ENCODE data around the gene PCBD1. TPM values are rescaled to one million over a fixed set of nuclear protein-coding genes. Genes with fewer than 3 reads are reported as not detected.

PCBD1 gene
- polyA plus RNA-seq, 3 donors = 18.0 to 28.3 (median 21.3) TPM

- Histone ChIP-seq H3K36me3 (replicated peaks in 1 of 2; ENCODE audit: control insufficient read depth in 1 of 2, insufficient read depth in 2 of 2, low read length in 2 of 2) (peaks cover 29 to 85% of the 10 kb centered on the region in 2 donors), H3K4me3 (replicated peaks in 1 of 3; ENCODE audit: low read depth in 2 of 3, low read length in 3 of 3) (no peak overlapping the region), H4K20me1 (ENCODE audit: insufficient read depth, low read length) (no peaks in the 10 kb centered on the region), H3K27ac (ENCODE audit: low read depth in 1 of 2, low read length in 2 of 2) (no peak overlapping the region), H3K9me3 (replicated peaks in 1 of 2; ENCODE audit: control insufficient read depth in 1 of 2, insufficient read depth in 1 of 2, low read length in 2 of 2) (no peaks in the 10 kb centered on the region), H3K27me3 (ENCODE audit: control insufficient read depth in 2 of 2, insufficient read depth in 2 of 2, low read length in 2 of 2) (no peaks in the 10 kb centered on the region), H3K4me2 (replicated peaks; ENCODE audit: extremely low read depth, low read length, poor library complexity, severe bottlenecking) (no peak overlapping the region), H3K9ac (ENCODE audit: insufficient read depth, low read length, poor library complexity, severe bottlenecking) (no peak overlapping the region), H2AFZ (ENCODE audit: insufficient read depth, low read depth, low read length, poor library complexity, severe bottlenecking) (no peak overlapping the region), H3K79me2 (ENCODE audit: insufficient read depth, low read length) (no peaks in the 10 kb centered on the region), H3K4me1 (ENCODE audit: control insufficient read depth in 1 of 2, insufficient read depth in 2 of 2, low read length in 2 of 2) (no peaks in the 10 kb centered on the region)
- Mint-ChIP-seq H3K36me3 (peaks cover 52 to 61% of the 10 kb centered on the region in 2 donors), H3K27ac (no peak overlapping the region), H3K4me1 (no peaks in the 10 kb centered on the region), H3K27me3 (ENCODE audit: low read depth in 3 of 3) (peaks cover 0 to 6% (median 0%) of the 10 kb centered on the region in 3 donors), H3K9me3 (no peaks in the 10 kb centered on the region), H3K4me3 (no peak overlapping the region)
- TF ChIP-seq, protein P1, sequence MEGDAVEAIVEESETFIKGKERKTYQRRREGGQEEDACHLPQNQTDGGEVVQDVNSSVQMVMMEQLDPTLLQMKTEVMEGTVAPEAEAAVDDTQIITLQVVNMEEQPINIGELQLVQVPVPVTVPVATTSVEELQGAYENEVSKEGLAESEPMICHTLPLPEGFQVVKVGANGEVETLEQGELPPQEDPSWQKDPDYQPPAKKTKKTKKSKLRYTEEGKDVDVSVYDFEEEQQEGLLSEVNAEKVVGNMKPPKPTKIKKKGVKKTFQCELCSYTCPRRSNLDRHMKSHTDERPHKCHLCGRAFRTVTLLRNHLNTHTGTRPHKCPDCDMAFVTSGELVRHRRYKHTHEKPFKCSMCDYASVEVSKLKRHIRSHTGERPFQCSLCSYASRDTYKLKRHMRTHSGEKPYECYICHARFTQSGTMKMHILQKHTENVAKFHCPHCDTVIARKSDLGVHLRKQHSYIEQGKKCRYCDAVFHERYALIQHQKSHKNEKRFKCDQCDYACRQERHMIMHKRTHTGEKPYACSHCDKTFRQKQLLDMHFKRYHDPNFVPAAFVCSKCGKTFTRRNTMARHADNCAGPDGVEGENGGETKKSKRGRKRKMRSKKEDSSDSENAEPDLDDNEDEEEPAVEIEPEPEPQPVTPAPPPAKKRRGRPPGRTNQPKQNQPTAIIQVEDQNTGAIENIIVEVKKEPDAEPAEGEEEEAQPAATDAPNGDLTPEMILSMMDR (IDR thresholded peaks at IDR 0.05) = peak; percentile 83
- WGBS (ENCODE audit: insufficient coverage) = 0% methylated on average over 2 of the region's 4 CpGs
- DNase-seq = peak; percentile 64 to 81 (median 76)
- intact Hi-C loops (cut with micrococcal nuclease) = loop anchor here (1.0 to 5.0 kb wide), 3 partner anchors 65 to 330 kb away; partner anchors contain the start of gene SGPL1 (in 2 of the 2)
Measured at GRCh38 chr10:70880077-70880534, 8.3 kb downstream of the PCBD1 start.

GRCh38 chr10:70879207-70879606 is 9.2 kb downstream of the PCBD1 start:
- H3K27me3 Mint-ChIP-seq (ENCODE audit: low read depth in 3 of 3) = peaks cover 0 to 6% (median 0%) of the 10 kb centered on the region in 3 donors
- intact Hi-C loops (cut with micrococcal nuclease) = no loop called here
- Histone ChIP-seq H2AFZ (ENCODE audit: insufficient read depth, low read depth, low read length, poor library complexity, severe bottlenecking) (no peak overlapping the region), H3K9ac (ENCODE audit: insufficient read depth, low read length, poor library complexity, severe bottlenecking) (no peak overlapping the region), H3K79me2 (ENCODE audit: insufficient read depth, low read length) (no peaks in the 10 kb centered on the region), H3K4me1 (ENCODE audit: control insufficient read depth in 1 of 2, insufficient read depth in 2 of 2, low read length in 2 of 2) (no peaks in the 10 kb centered on the region), H3K27ac (ENCODE audit: low read depth in 1 of 2, low read length in 2 of 2) (no peak overlapping the region), H3K9me3 (replicated peaks in 1 of 2; ENCODE audit: control insufficient read depth in 1 of 2, insufficient read depth in 1 of 2, low read length in 2 of 2) (no peaks in the 10 kb centered on the region), H3K36me3 (replicated peaks in 1 of 2; ENCODE audit: control insufficient read depth in 1 of 2, insufficient read depth in 2 of 2, low read length in 2 of 2) (peaks cover 24 to 82% of the 10 kb centered on the region in 2 donors), H3K4me2 (replicated peaks; ENCODE audit: extremely low read depth, low read length, poor library complexity, severe bottlenecking) (no peak overlapping the region), H3K4me3 (replicated peaks in 1 of 3; ENCODE audit: low read depth in 2 of 3, low read length in 3 of 3) (no peak overlapping the region), H4K20me1 (ENCODE audit: insufficient read depth, low read length) (no peaks in the 10 kb centered on the region), H3K27me3 (ENCODE audit: control insufficient read depth in 2 of 2, insufficient read depth in 2 of 2, low read length in 2 of 2) (no peaks in the 10 kb centered on the region)
- H3K4me3 Mint-ChIP-seq = no peak overlapping the region
- TF ChIP-seq, protein P1 (IDR thresholded peaks at IDR 0.05) = no peak
- H3K36me3 Mint-ChIP-seq = peaks cover 47 to 53% of the 10 kb centered on the region in 2 donors
- H3K27ac Mint-ChIP-seq = peak overlapping the region in 1 of 7 donors; percentile 20
- H3K9me3 Mint-ChIP-seq = no peaks in the 10 kb centered on the region
- 80% methylated on average over 1 of the region's 1 CpG for WGBS (ENCODE audit: insufficient coverage)
- no peak for DNase-seq
- H3K4me1 Mint-ChIP-seq = no peaks in the 10 kb centered on the region
